Embryonic facial prominence (tissue), 1 donor: ENCODE data around the gene RHEBL1.
"Not testable (repeated sequence)": the region's sequence is repeated elsewhere in the genome, so short reads cannot be mapped to it uniquely, and the experiment has no call there.

ENCODE experiments used
- DNase-seq: peaks from one replicate; pipeline ENCODE4 v3.0.0-alpha.2; 2016; ENCODE audit errors: extremely low spot score

Gene RHEBL1

GRCh38 chr12:49089821-49090773, 20.3 kb upstream of the RHEBL1 start:
- DNase-seq = no peak

- no peak for DNase-seq
Measured at GRCh38 chr12:49088932-49089330, 19.2 kb upstream of the RHEBL1 start.

GRCh38 chr12:49088150-49088931, 18.6 kb upstream of the RHEBL1 start:
- peak; percentile 78 for DNase-seq

- no peak for DNase-seq
Measured at GRCh38 chr12:49086116-49086515, 16.3 kb upstream of the RHEBL1 start.

- no peak for DNase-seq
Measured at GRCh38 chr12:49084438-49084837, 14.7 kb upstream of the RHEBL1 start.

- DNase-seq = no peak
Measured at GRCh38 chr12:49079793-49080192, 10.0 kb upstream of the RHEBL1 start.

GRCh38 chr12:49070971-49071370, 1.2 kb upstream of the RHEBL1 start:
- DNase-seq = no peak

GRCh38 chr12:49068879-49069506, 786 bp downstream of the RHEBL1 start:
- DNase-seq = no peak

GRCh38 chr12:49066120-49066519, 3.7 kb downstream of the RHEBL1 start:
- no peak for DNase-seq

GRCh38 chr12:49064767-49065152, 5.0 kb downstream of the RHEBL1 start:
- DNase-seq = no peak

- DNase-seq = not testable (repeated sequence)
Measured at GRCh38 chr12:49061916-49062315, 7.9 kb downstream of the RHEBL1 start.

GRCh38 chr12:49061157-49061650, 8.6 kb downstream of the RHEBL1 start:
- no peak for DNase-seq

GRCh38 chr12:49060237-49061156, 9.3 kb downstream of the RHEBL1 start, which contains the start of gene KMT2D:
TSS of gene KMT2D (minus strand) at chr12:49060794. CDS start at chr12:49055324, 5,470 bp downstream.
- peak; percentile 93 for DNase-seq

GRCh38 chr12:49059299-49060171, 10.2 kb downstream of the RHEBL1 start:
- no peak for DNase-seq

- no peak for DNase-seq
Measured at GRCh38 chr12:49059045-49059298, 10.8 kb downstream of the RHEBL1 start.

GRCh38 chr12:49058366-49059044, 11.3 kb downstream of the RHEBL1 start:
- DNase-seq = no peak

GRCh38 chr12:49057888-49058287, 11.9 kb downstream of the RHEBL1 start:
- no peak for DNase-seq

- DNase-seq = no peak
Measured at GRCh38 chr12:49055978-49056754, 13.6 kb downstream of the RHEBL1 start.

GRCh38 chr12:49055092-49055491, 14.7 kb downstream of the RHEBL1 start:
- no peak for DNase-seq
